Umbilical cord (tissue), 2 donors: ENCODE measurements around the gene ISM1. TPM values are rescaled to one million over a fixed set of nuclear protein-coding genes. Genes with fewer than 3 reads are reported as not detected.

ENCODE experiments used
- DNase-seq: peaks from one replicate; pipeline ENCODE4 v3.0.0-alpha.2; 2015; ENCODE audit warnings: low spot score
- total RNA-seq: library from RNA; depleted of rRNA; stranded (reverse); fragments of >200 nt; gene quantifications from one replicate; pipeline ENCODE4 v1.2.3, GENCODE V29; 2014; ENCODE audit warnings: low replicate concordance; ENCODE audit not compliant: insufficient read depth

The ISM1 gene
- total RNA-seq, 1 donor from 2014 or later, result 6.7 TPM

- no peak for DNase-seq
Observed at GRCh38 chr20:13256606-13257005, 35.5 kb downstream of the ISM1 start.

GRCh38 chr20:13259921-13260320 is 38.8 kb downstream of the ISM1 start:
- no peak for DNase-seq

GRCh38 chr20:13260650-13261279 is 39.7 kb downstream of the ISM1 start:
- no peak for DNase-seq

GRCh38 chr20:13261460-13262301 is 40.6 kb downstream of the ISM1 start:
- DNase-seq, result no peak

- DNase-seq, result peak; percentile 38
Observed at GRCh38 chr20:13262302-13262650, 41.2 kb downstream of the ISM1 start.

- DNase-seq, result peak; percentile 52
Observed at GRCh38 chr20:13262671-13263360, 41.7 kb downstream of the ISM1 start.

- no peak for DNase-seq
Observed at GRCh38 chr20:13263451-13263850, 42.4 kb downstream of the ISM1 start.

- DNase-seq, result no peak
Observed at GRCh38 chr20:13264907-13265306, 43.8 kb downstream of the ISM1 start.

GRCh38 chr20:13265941-13266340 is 44.9 kb downstream of the ISM1 start:
- no peak for DNase-seq

- no peak for DNase-seq
Observed at GRCh38 chr20:13267231-13267630, 46.2 kb downstream of the ISM1 start.

GRCh38 chr20:13268953-13269352 is 47.9 kb downstream of the ISM1 start:
- DNase-seq, result no peak

- DNase-seq, result no peak
Observed at GRCh38 chr20:13270211-13270610, 49.1 kb downstream of the ISM1 start.

GRCh38 chr20:13271098-13271497 is 50.0 kb downstream of the ISM1 start:
- DNase-seq, result no peak

GRCh38 chr20:13271977-13272975 is 51.2 kb downstream of the ISM1 start:
- no peak for DNase-seq

GRCh38 chr20:13274275-13274861 is 53.3 kb downstream of the ISM1 start:
- DNase-seq, result peak; percentile 57

GRCh38 chr20:13276945-13277541 is 56.0 kb downstream of the ISM1 start:
- no peak for DNase-seq

- no peak for DNase-seq
Observed at GRCh38 chr20:13277663-13278295, 56.7 kb downstream of the ISM1 start.

- DNase-seq, result no peak
Observed at GRCh38 chr20:13278812-13279570, 57.9 kb downstream of the ISM1 start.

- DNase-seq, result no peak
Observed at GRCh38 chr20:13280609-13281324, 59.7 kb downstream of the ISM1 start.
